Mesenchymal stem cell (in vitro differentiated cells and primary cell): Measurements from ENCODE around the gene KRT13.

Experiments used
- DNase-seq: peaks from one replicate; pipeline ENCODE4 v3.0.0-alpha.2; 2013
- H2AFZ ChIP-seq: one replicate; pipeline ENCODE4 v1.6.1; 2013; ENCODE audit warnings: low read depth, mild to moderate bottlenecking, control low read depth, inconsistent platforms, low read length, moderate library complexity
- H2AK5ac ChIP-seq: 2 replicates; pipeline ENCODE4 v1.6.1; 2013; ENCODE audit warnings: low read length, moderate library complexity, mild to moderate bottlenecking, inconsistent platforms; ENCODE audit not compliant: severe bottlenecking
- H2BK120ac ChIP-seq: one replicate; pipeline ENCODE4 v1.6.1; 2013; ENCODE audit warnings: low read depth, mild to moderate bottlenecking, inconsistent platforms, low read length, moderate library complexity
- H2BK12ac ChIP-seq, 2 experiments: one replicate each; pipeline ENCODE4 v1.6.1; 2013; ENCODE audit warnings: inconsistent platforms in 2 of 2, low read length in 2 of 2, mild to moderate bottlenecking in 2 of 2, moderate library complexity in 2 of 2, control low read depth in 1 of 2
- H2BK15ac ChIP-seq: one replicate; pipeline ENCODE4 v1.6.1; 2013; ENCODE audit warnings: mild to moderate bottlenecking, low read depth, inconsistent platforms; ENCODE audit not compliant: poor library complexity, severe bottlenecking
- H2BK5ac ChIP-seq: 2 replicates; pipeline ENCODE4 v1.6.1; 2013; ENCODE audit warnings: low read depth, mild to moderate bottlenecking, low read length, control low read depth, inconsistent platforms; ENCODE audit not compliant: poor library complexity, severe bottlenecking
- H3K14ac ChIP-seq, 2 experiments: one replicate each; pipeline ENCODE4 v1.6.1; 2013; ENCODE audit warnings: inconsistent platforms in 2 of 2, low read length in 2 of 2, control low read depth in 1 of 2, mild to moderate bottlenecking in 1 of 2, moderate library complexity in 1 of 2
- H3K18ac ChIP-seq, 2 experiments: one replicate each; pipeline ENCODE4 v1.6.1; 2013; ENCODE audit warnings: inconsistent platforms in 2 of 2, low read length in 2 of 2, control low read depth in 1 of 2, low read depth in 1 of 2, mild to moderate bottlenecking in 1 of 2
- H3K23ac ChIP-seq, 2 experiments: one replicate each; pipeline ENCODE4 v1.6.1; 2013; ENCODE audit warnings: inconsistent platforms in 2 of 2, low read length in 2 of 2, mild to moderate bottlenecking in 2 of 2, moderate library complexity in 2 of 2, control low read depth in 1 of 2
- H3K27ac ChIP-seq: 2 replicates; pipeline ENCODE4 v1.5.1; 2013; ENCODE audit warnings: mild to moderate bottlenecking, moderate library complexity, low read length, control low read depth, inconsistent platforms; ENCODE audit not compliant: poor library complexity, severe bottlenecking
- H3K27me3 ChIP-seq, 2 experiments: 2 replicates each; pipeline versions ENCODE4 v1.6.1 to v1.7.0; 2013; ENCODE audit warnings: low read length in 2 of 2, mild to moderate bottlenecking in 2 of 2, moderate library complexity in 2 of 2, control low read depth in 1 of 2, inconsistent platforms in 1 of 2; ENCODE audit not compliant: control insufficient read depth in 1 of 2, insufficient read depth in 1 of 2
- H3K36me3 ChIP-seq, 2 experiments: 2 replicates each; pipeline versions ENCODE4 v1.6.1 to v1.7.0; 2013; ENCODE audit warnings: low read length in 2 of 2, control low read depth in 1 of 2, inconsistent platforms in 1 of 2, low read depth in 1 of 2, mild to moderate bottlenecking in 1 of 2; ENCODE audit not compliant: insufficient read depth in 2 of 2, control insufficient read depth in 1 of 2
- H3K4ac ChIP-seq, 2 experiments: one replicate each; pipeline ENCODE4 v1.6.1; 2013; ENCODE audit warnings: inconsistent platforms in 2 of 2, low read length in 2 of 2, mild to moderate bottlenecking in 2 of 2, moderate library complexity in 2 of 2, control low read depth in 1 of 2, low read depth in 1 of 2
- H3K4me1 ChIP-seq: 2 replicates; pipeline ENCODE4 v1.6.1; 2013; ENCODE audit warnings: low read depth, low read length, control low read depth; ENCODE audit not compliant: control insufficient read depth, insufficient read depth
- H3K4me2 ChIP-seq: 2 replicates; pipeline ENCODE4 v1.6.1; 2013; ENCODE audit warnings: low read length, mild to moderate bottlenecking, inconsistent platforms; ENCODE audit not compliant: poor library complexity, severe bottlenecking
- H3K4me3 ChIP-seq, 2 experiments: 2 replicates each; pipeline versions ENCODE4 v1.5.1 to v1.7.0; 2013; ENCODE audit warnings: low read length in 2 of 2, mild to moderate bottlenecking in 2 of 2, control low read depth in 1 of 2, low read depth in 1 of 2; ENCODE audit not compliant: insufficient read depth in 1 of 2
- H3K79me1 ChIP-seq: replicated peaks from 2 replicates; pipeline ENCODE4 v1.6.1; 2013; ENCODE audit warnings: mild to moderate bottlenecking, control low read depth, low read length, inconsistent platforms; ENCODE audit not compliant: poor library complexity, severe bottlenecking
- H3K9ac ChIP-seq: 2 replicates; pipeline ENCODE4 v1.7.0; 2013; ENCODE audit warnings: mild to moderate bottlenecking, low read length, moderate library complexity
- H3K9me3 ChIP-seq: 2 replicates; pipeline ENCODE4 v1.7.0; 2013; ENCODE audit warnings: mild to moderate bottlenecking, low read length; ENCODE audit not compliant: control insufficient read depth
- H4K8ac ChIP-seq: one replicate; pipeline ENCODE4 v1.6.1; 2013; ENCODE audit warnings: inconsistent platforms, mild to moderate bottlenecking, low read length, moderate library complexity
- H4K91ac ChIP-seq: one replicate; pipeline ENCODE4 v1.6.1; 2013; ENCODE audit warnings: mild to moderate bottlenecking, low read length, inconsistent platforms
- WGBS: methylation state at CpG from one replicate; pipeline ENCODE4 v1.1.7; 2013; ENCODE audit warnings: mixed read lengths; 5-methylcytosine and 5-hydroxymethylcytosine counted together

Gene KRT13

DNA sequence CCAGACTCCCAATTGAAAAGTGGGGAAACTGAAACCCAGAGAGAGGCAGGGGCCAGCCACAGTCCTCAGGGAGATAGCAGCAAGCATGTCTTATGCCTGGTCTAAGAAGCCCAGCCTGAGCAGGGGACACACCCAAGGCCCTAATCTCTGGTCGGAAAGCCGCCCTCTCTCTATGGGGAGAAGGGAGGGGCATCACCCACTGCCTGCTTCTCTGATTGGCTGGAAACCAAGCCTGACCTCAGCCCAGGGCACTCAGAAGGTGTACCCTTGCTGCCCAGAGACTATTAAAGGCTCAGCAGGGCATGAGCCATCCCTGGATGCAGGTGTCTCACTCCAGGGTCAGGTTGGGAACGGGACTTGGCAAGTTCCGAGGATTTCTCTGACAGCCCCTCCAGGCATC is 5.7 kb upstream of the KRT13 start:
- Histone ChIP-seq H2AK5ac (no peak overlapping the region), H3K27me3 (peaks cover 0 to 53% of the 10 kb centered on the region in 2 experiments), H2AFZ (no peak overlapping the region), H3K18ac (no peak overlapping the region), H3K27ac (no peak overlapping the region), H4K8ac (no peak overlapping the region), H3K14ac (no peak overlapping the region), H3K79me1 (no peaks in the 10 kb centered on the region), H2BK120ac (no peak overlapping the region), H3K4ac (no peak overlapping the region), H3K4me2 (no peak overlapping the region), H3K9me3 (no peaks in the 10 kb centered on the region), H3K9ac (no peak overlapping the region), H2BK15ac (no peak overlapping the region), H4K91ac (no peak overlapping the region), H3K4me3 (no peak overlapping the region), H3K4me1 (peaks cover 8% of the 10 kb centered on the region), H3K23ac (no peak overlapping the region), H3K36me3 (no peaks in the 10 kb centered on the region), H2BK5ac (no peak overlapping the region), H2BK12ac (no peak overlapping the region)
- WGBS = 77% methylated on average over 4 of the region's 4 CpGs
- no peak for DNase-seq

DNA sequence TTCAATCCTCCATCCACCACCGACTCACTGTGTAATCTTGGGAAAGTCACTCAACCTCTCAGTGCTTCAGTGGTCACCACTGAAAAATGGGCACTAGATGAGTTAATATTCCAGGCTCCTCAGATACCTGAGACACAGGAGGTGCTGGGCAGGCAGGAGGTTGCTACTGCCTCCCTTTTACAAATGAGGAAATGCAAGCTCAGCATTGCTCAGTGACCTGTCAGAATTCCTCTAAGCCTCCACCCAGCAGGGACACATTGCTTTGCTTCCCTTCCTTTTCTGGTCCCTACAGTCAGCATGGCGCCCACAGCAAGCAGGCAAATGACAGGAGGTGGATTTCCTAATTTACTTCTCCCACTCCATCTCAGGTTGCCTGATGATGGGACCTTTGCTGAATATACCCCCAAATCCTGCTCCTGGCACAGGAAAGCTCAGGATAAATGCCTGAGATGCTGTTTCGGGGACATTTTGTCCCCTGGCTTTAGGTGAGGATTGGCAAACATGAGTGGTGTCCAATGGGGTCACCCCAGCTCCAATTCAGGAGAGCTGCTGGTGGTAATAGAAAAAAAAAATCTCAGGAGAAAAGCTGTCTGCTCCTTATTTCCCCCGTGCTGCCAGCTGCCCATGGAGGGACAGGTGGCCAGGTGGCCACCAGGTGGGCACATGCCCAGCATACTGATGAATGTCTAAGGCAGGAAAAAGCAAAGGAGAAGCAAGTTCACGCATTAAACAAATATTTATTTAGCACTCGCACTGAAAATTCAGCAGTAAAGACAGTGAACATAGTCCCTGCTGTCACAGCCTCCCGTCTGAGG is 5.0 kb upstream of the KRT13 start:
- Histone ChIP-seq H2BK12ac (no peak overlapping the region), H2BK5ac (no peak overlapping the region), H3K9ac (no peak overlapping the region), H3K18ac (no peak overlapping the region), H3K4ac (no peak overlapping the region), H2AFZ (no peak overlapping the region), H3K27ac (no peak overlapping the region), H3K27me3 (peaks cover 0 to 46% of the 10 kb centered on the region in 2 experiments), H3K79me1 (no peaks in the 10 kb centered on the region), H2BK120ac (no peak overlapping the region), H2BK15ac (no peak overlapping the region), H3K9me3 (no peaks in the 10 kb centered on the region), H2AK5ac (peak overlapping the region; percentile 35), H3K14ac (no peak overlapping the region), H4K91ac (no peak overlapping the region), H3K36me3 (no peaks in the 10 kb centered on the region), H3K23ac (no peak overlapping the region), H4K8ac (no peak overlapping the region), H3K4me3 (no peak overlapping the region), H3K4me1 (peaks cover 8% of the 10 kb centered on the region), H3K4me2 (no peak overlapping the region)
- no peak for DNase-seq
- WGBS = 87% methylated on average over 7 of the region's 7 CpGs

DNA sequence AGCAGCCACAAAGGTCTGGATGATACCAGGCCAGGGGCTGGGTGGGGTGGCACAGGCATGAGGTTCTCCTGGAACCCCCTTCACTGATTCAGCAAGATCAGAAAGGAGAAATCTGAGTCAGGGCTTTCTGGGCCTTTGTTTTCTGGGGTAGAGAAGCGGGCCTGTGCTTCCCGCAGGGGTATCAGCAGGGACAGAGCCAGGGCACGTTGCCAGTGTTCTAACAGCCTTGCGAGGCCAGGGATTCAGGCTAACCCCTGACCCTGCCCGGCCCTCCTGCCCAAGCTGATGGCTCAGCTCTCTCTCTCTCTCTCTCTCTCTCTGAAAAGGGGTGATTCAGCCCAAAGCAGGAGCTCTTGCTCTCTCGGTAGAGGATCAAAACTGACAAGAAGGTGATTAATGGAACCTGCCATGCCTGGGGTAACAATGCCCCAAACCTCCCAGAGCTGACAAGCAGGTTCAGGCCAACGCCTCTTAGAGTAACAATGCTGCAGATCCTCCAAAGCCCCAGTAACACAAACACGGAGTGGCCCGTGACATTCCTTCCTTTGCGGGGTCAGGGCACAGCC is 2.0 kb upstream of the KRT13 start:
- Histone ChIP-seq H3K4me2 (no peak overlapping the region), H4K8ac (no peak overlapping the region), H4K91ac (no peak overlapping the region), H2BK12ac (no peak overlapping the region), H2BK5ac (no peak overlapping the region), H3K23ac (no peak overlapping the region), H3K27me3 (peaks cover 0 to 33% of the 10 kb centered on the region in 2 experiments), H3K4ac (no peak overlapping the region), H2BK120ac (no peak overlapping the region), H3K4me1 (peaks cover 8% of the 10 kb centered on the region), H2AFZ (no peak overlapping the region), H3K9ac (no peak overlapping the region), H3K14ac (no peak overlapping the region), H3K36me3 (no peaks in the 10 kb centered on the region), H3K18ac (no peak overlapping the region), H3K79me1 (no peaks in the 10 kb centered on the region), H3K9me3 (no peaks in the 10 kb centered on the region), H2BK15ac (no peak overlapping the region), H3K27ac (no peak overlapping the region), H3K4me3 (no peak overlapping the region), H2AK5ac (no peak overlapping the region)
- WGBS = 62% methylated on average over 10 of the region's 10 CpGs
- DNase-seq = no peak

DNA sequence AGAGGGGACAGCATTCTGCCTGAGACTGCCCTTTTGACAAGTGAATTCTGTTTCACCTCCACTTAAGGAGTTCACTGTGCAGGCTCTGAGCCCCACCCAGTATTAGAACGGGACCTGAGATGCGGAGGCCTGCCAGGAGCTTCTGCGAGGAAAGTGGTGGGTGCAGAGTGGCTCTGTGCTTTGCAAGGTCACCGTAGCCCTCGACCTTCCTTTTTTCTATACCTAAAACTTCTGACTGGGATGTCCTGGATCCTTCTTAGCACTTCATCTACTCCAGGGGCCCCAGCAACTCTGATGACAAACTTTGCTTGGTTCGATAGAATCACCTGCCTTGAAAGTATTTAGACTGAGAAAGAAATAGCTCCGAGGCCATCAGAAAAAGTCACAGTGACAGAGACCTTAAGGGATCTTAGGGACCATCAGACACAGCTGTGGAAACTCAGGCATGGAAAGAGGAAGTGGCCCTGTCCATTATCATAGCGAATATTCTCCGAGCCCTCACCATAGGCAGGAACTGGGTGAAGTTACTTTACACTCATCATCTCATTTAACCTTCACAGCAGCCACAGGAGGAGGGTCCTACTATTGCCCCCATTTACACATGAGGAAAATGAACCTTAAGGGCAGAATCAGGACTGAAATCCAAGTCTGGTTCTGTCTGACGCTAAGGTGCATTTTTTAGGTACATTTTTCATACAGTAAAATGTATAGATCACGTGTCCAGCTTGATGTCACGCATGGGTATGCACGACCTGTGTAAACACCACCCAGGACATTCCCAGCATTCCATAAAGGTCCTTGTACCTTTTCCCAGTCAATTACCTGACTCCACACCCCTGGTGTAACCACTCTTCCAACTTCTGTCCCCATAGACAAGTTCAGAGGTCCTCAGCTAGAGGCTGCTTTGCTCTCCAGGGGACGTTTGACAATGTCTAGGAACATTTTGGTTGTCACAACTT is 676 bp upstream of the KRT13 start:
- no peaks in the 10 kb centered on the region for H3K36me3 ChIP-seq
- no peak overlapping the region for H3K4ac ChIP-seq
- no peaks in the 10 kb centered on the region for H3K9me3 ChIP-seq
- no peak for DNase-seq
- H4K91ac ChIP-seq = no peak overlapping the region
- no peak overlapping the region for H4K8ac ChIP-seq
- no peak overlapping the region for H3K14ac ChIP-seq
- H2AK5ac ChIP-seq = no peak overlapping the region
- H3K27me3 ChIP-seq = peaks cover 0 to 25% of the 10 kb centered on the region in 2 experiments
- H3K4me3 ChIP-seq = no peak overlapping the region
- H2BK5ac ChIP-seq = no peak overlapping the region
- no peak overlapping the region for H2AFZ ChIP-seq
- H3K4me1 ChIP-seq = peaks cover 8% of the 10 kb centered on the region
- H2BK12ac ChIP-seq = no peak overlapping the region
- no peaks in the 10 kb centered on the region for H3K79me1 ChIP-seq
- H3K23ac ChIP-seq = no peak overlapping the region
- no peak overlapping the region for H3K18ac ChIP-seq
- H2BK15ac ChIP-seq = no peak overlapping the region
- H3K9ac ChIP-seq = no peak overlapping the region
- no peak overlapping the region for H3K27ac ChIP-seq
- H2BK120ac ChIP-seq = no peak overlapping the region
- H3K4me2 ChIP-seq = no peak overlapping the region
- 88% methylated on average over 14 of the region's 14 CpGs for WGBS
